HepG2 (cell line): Measurements from ENCODE around the gene TMEM87A. TPM values are rescaled to one million over a fixed set of nuclear protein-coding genes. Genes with fewer than 3 reads are reported as not detected.

Experiments used
- ARID5B ChIP-seq: IDR thresholded peaks from 2 replicates; pipeline ENCODE4 v1.4.0; 2020; ENCODE audit warnings: mild to moderate bottlenecking, missing genetic modification reagents
- DBP ChIP-seq: sonication (generic); formaldehyde crosslinking; IDR thresholded peaks from 2 replicates; pipeline ENCODE4 v1.4.0; 2020; ENCODE audit warnings: missing genetic modification reagents; ENCODE audit errors: not compliant biosample characterization
- FOSL2 ChIP-seq: sonication (generic); formaldehyde crosslinking; IDR thresholded peaks from 2 replicates; pipeline ENCODE4 v1.4.0; 2020; ENCODE audit warnings: missing genetic modification reagents
- HIVEP1 ChIP-seq: sonication (generic); formaldehyde crosslinking; IDR thresholded peaks from 2 replicates; pipeline ENCODE4 v1.4.0; 2020; ENCODE audit warnings: mild to moderate bottlenecking, missing genetic modification reagents
- KLF16 ChIP-seq, 2 experiments: sonication (generic) in 1 of 2; formaldehyde crosslinking in 1 of 2; IDR thresholded peaks; 2 replicates each; pipeline versions ENCODE4 v1.6.1 to v1.8.0; 2016 to 2023; ENCODE audit warnings: missing genetic modification reagents in 2 of 2, missing compliant biosample characterization in 1 of 2
- MIER3 ChIP-seq: IDR thresholded peaks from 2 replicates; pipeline ENCODE4 v1.6.1; 2016; ENCODE audit warnings: missing compliant biosample characterization, borderline replicate concordance
- NFIB ChIP-seq: sonication (generic); formaldehyde crosslinking; IDR thresholded peaks from 2 replicates; pipeline ENCODE4 v1.9.0; 2021; ENCODE audit warnings: missing genetic modification reagents, mild to moderate bottlenecking, borderline replicate concordance
- NONO ChIP-seq, 2 experiments: fragments of 450-650 bp in 1 of 2; sonication (generic) in 1 of 2; formaldehyde crosslinking in 1 of 2; IDR thresholded peaks in 1 of 2; conservative IDR thresholded peaks in 1 of 2; 2 replicates each; pipeline versions ENCODE4 v1.6.1 to v1.8.0; 2017 to 2022; ENCODE audit warnings: mild to moderate bottlenecking in 1 of 2, missing genetic modification reagents in 1 of 2, moderate library complexity in 1 of 2
- POLR2G ChIP-seq: fragments of 200-400 bp; formaldehyde crosslinking; IDR thresholded peaks from 2 replicates; pipeline ENCODE4 v1.6.1; 2018; ENCODE audit warnings: mild to moderate bottlenecking, low read depth, low read length, moderate library complexity
- RCOR2 ChIP-seq: IDR thresholded peaks from 2 replicates; pipeline ENCODE4 v1.6.1; 2016; ENCODE audit warnings: missing biosample characterization, missing genetic modification reagents
- RNF2 ChIP-seq: fragments of 450-650 bp; conservative IDR thresholded peaks from 2 replicates; pipeline ENCODE4 v1.6.1; 2016; ENCODE audit warnings: low read depth
- TAF1 ChIP-seq: sonication (generic); formaldehyde crosslinking; IDR thresholded peaks from 2 replicates; pipeline ENCODE4 v1.4.0; 2020; ENCODE audit warnings: missing genetic modification reagents
- TEAD3 ChIP-seq: optimal IDR thresholded peaks from 2 replicates; pipeline ENCODE3; 2016; ENCODE audit warnings: borderline replicate concordance
- ZFP36L1 ChIP-seq: sonication (generic); formaldehyde crosslinking; IDR thresholded peaks from 2 replicates; pipeline ENCODE4 v1.8.0; 2022; ENCODE audit warnings: mild to moderate bottlenecking, missing genetic modification reagents, moderate library complexity
- ZHX1 ChIP-seq: sonication (generic); formaldehyde crosslinking; IDR thresholded peaks from 2 replicates; pipeline ENCODE4 v1.8.1; 2022; ENCODE audit warnings: low read depth, mild to moderate bottlenecking, missing genetic modification reagents
- ZNF34 ChIP-seq: sonication (generic); formaldehyde crosslinking; IDR thresholded peaks from 2 replicates; pipeline ENCODE4 v1.4.0; 2020; ENCODE audit warnings: mild to moderate bottlenecking, missing genetic modification reagents, borderline replicate concordance
- ZNF569 ChIP-seq: sonication (generic); formaldehyde crosslinking; IDR thresholded peaks from 2 replicates; pipeline ENCODE4 v1.5.0; 2020; ENCODE audit warnings: mild to moderate bottlenecking, missing genetic modification reagents, moderate library complexity, borderline replicate concordance
- polyA plus RNA-seq, 8 experiments: library from polyadenylated mRNA; depleted of rRNA in 3 of 8; stranded (reverse) in 7 of 8; unstranded in 1 of 8; fragments of >200 nt; fragmentation: Illumina TruSeq in 4 of 8; extraction: Trizol in 4 of 8; gene quantifications; 2 replicates each; pipeline versions ENCODE4 v1.2.1 to v1.2.3, GENCODE V29; 2011 to 2016; ENCODE audit warnings: low read depth in 4 of 8, missing spikeins in 1 of 8, mixed read lengths in 1 of 8; ENCODE audit not compliant: insufficient read depth in 1 of 8
- total RNA-seq, 5 experiments: library from RNA; depleted of rRNA; stranded (reverse); fragments of >200 nt; fragmentation: Illumina TruSeq; extraction: Trizol; gene quantifications; 2 replicates each; pipeline ENCODE4 v1.2.3, GENCODE V29; 2016; ENCODE audit warnings: low read depth in 1 of 5
- TF ChIP-seq, protein P1 (sequence below): sonication (generic); formaldehyde crosslinking; IDR thresholded peaks from 2 replicates; pipeline ENCODE4 v1.4.0; 2020; ENCODE audit warnings: missing genetic modification reagents
- TF ChIP-seq, protein P2 (sequence below): sonication (generic); formaldehyde crosslinking; IDR thresholded peaks from 2 replicates; pipeline ENCODE4 v1.8.1; 2023; ENCODE audit warnings: mild to moderate bottlenecking, inconsistent platforms, moderate library complexity, missing genetic modification reagents, borderline replicate concordance

The TMEM87A gene
- total and polyA plus RNA-seq, 2 of the 13 experiments (the other 11 are each of a cell fraction or from before 2014, with no cell fraction given), result 20.2 to 42.8 TPM

DNA sequence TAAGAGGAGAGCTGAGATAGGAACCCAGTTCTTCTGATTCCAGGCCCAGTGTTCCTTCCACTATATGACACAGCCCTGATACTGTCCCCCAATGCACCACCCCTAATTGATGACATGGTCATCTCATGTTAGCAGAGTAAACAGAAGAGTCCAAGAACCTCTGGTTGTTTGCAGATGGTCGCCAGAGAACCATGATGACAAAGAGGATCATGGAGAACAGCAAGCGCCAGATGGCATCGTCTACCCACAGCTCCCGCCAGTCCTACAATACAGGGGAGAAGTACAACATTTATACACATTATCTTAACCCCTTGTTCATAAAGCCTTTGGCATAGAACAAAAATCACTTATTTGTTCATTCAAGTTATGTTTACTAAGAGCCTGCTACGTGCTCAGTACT, 46.6 kb downstream of the TMEM87A start (continued):
- TF ChIP-seq ARID5B (CRISPR knock-in tag) (0 out of 2 replicates have a peak, but pooled peaks have one; percentile 11), KLF16 (CRISPR knock-in tag; IDR thresholded peaks at IDR 0.05) (no peak), DBP (no peak), RNF2 (no peak), TEAD3 (CRISPR knock-in tag) (no peak), MIER3 (CRISPR knock-in tag) (0 out of 2 replicates have a peak, but pooled peaks have one; percentile 21), POLR2G (no peak), FOSL2 (no peak), ZFP36L1 (CRISPR knock-in tag) (no peak), RCOR2 (CRISPR knock-in tag) (peak; percentile 44; the same call in 1 of the 2 replicates), NFIB (CRISPR knock-in tag) (no peak), ZHX1 (CRISPR knock-in tag) (no peak), TAF1 (CRISPR knock-in tag) (no peak), HIVEP1 (CRISPR knock-in tag) (no peak), ZNF569 (CRISPR knock-in tag) (no peak), ZNF34 (CRISPR knock-in tag) (no peak), NONO (IDR thresholded peaks at IDR 0.05) (no peak), NONO (CRISPR knock-in tag; conservative IDR thresholded peaks at IDR 0.05) (no peak)
- TF ChIP-seq, protein P1, sequence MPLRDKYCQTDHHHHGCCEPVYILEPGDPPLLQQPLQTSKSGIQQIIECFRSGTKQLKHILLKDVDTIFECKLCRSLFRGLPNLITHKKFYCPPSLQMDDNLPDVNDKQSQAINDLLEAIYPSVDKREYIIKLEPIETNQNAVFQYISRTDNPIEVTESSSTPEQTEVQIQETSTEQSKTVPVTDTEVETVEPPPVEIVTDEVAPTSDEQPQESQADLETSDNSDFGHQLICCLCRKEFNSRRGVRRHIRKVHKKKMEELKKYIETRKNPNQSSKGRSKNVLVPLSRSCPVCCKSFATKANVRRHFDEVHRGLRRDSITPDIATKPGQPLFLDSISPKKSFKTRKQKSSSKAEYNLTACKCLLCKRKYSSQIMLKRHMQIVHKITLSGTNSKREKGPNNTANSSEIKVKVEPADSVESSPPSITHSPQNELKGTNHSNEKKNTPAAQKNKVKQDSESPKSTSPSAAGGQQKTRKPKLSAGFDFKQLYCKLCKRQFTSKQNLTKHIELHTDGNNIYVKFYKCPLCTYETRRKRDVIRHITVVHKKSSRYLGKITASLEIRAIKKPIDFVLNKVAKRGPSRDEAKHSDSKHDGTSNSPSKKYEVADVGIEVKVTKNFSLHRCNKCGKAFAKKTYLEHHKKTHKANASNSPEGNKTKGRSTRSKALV, result no peak
- TF ChIP-seq, protein P2, sequence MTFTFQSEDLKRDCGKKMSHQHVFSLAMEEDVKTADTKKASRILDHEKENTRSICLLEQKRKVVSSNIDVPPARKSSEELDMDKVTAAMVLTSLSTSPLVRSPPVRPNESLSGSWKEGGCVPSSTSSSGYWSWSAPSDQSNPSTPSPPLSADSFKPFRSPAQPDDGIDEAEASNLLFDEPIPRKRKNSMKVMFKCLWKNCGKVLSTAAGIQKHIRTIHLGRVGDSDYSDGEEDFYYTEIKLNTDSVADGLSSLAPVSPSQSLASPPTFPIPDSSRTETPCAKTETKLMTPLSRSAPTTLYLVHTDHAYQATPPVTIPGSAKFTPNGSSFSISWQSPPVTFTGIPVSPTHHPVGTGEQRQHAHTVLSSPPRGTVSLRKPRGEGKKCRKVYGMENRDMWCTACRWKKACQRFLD (CRISPR knock-in tag), result no peak
